Measurements from ENCODE around the gene SEZ6L. TPM values are rescaled to one million over a fixed set of nuclear protein-coding genes. Genes with fewer than 3 reads are reported as not detected.

Gene SEZ6L
- total RNA-seq, 1 donor from 2014 or later: 0.32 TPM

DNA sequence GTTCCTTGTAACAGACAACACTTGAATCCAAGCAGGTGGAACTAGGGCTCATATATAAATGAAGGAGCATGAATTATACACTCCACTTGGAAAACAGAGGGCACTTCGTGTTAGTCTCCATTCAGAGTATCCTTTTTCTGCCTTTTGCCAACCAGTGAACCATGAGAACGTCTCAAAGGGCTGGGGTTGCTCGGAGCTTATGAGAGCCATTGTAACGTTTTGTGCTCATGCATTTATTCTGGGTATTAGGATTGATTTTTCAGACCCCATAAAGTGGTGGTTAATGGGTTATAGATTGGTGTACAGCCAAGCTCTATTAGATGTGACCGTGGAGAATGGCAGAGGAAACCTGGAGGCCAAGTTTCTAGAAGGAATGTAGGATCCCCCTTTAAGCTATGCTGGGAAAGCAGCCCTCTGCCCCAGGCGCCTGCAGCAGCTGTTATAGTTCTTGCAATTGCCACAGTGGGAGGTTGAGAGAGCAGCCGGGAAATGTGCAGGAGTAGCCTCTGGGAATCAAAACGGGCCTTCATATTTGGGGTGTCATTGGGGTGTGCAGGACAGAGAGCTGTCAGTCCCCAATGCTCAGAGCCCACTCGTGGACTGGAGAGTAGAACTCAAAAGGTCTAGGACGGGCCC lies 205.2 kb downstream of the SEZ6L start:
- Histone ChIP-seq H3K27me3 (peaks cover 33% of the 10 kb centered on the region), H3K9me3 (no peaks in the 10 kb centered on the region), H3K4me1 (no peaks in the 10 kb centered on the region), H3K4me3 (no peak overlapping the region), H3K36me3 (no peaks in the 10 kb centered on the region), H3K27ac (no peak overlapping the region)
- ATAC-seq (no peak), DNase-seq (no peak)
- intact Hi-C loops (cut with DNase I): no loop called here
- TF ChIP-seq, protein P1, sequence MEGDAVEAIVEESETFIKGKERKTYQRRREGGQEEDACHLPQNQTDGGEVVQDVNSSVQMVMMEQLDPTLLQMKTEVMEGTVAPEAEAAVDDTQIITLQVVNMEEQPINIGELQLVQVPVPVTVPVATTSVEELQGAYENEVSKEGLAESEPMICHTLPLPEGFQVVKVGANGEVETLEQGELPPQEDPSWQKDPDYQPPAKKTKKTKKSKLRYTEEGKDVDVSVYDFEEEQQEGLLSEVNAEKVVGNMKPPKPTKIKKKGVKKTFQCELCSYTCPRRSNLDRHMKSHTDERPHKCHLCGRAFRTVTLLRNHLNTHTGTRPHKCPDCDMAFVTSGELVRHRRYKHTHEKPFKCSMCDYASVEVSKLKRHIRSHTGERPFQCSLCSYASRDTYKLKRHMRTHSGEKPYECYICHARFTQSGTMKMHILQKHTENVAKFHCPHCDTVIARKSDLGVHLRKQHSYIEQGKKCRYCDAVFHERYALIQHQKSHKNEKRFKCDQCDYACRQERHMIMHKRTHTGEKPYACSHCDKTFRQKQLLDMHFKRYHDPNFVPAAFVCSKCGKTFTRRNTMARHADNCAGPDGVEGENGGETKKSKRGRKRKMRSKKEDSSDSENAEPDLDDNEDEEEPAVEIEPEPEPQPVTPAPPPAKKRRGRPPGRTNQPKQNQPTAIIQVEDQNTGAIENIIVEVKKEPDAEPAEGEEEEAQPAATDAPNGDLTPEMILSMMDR (IDR thresholded peaks at IDR 0.05): no peak

DNA sequence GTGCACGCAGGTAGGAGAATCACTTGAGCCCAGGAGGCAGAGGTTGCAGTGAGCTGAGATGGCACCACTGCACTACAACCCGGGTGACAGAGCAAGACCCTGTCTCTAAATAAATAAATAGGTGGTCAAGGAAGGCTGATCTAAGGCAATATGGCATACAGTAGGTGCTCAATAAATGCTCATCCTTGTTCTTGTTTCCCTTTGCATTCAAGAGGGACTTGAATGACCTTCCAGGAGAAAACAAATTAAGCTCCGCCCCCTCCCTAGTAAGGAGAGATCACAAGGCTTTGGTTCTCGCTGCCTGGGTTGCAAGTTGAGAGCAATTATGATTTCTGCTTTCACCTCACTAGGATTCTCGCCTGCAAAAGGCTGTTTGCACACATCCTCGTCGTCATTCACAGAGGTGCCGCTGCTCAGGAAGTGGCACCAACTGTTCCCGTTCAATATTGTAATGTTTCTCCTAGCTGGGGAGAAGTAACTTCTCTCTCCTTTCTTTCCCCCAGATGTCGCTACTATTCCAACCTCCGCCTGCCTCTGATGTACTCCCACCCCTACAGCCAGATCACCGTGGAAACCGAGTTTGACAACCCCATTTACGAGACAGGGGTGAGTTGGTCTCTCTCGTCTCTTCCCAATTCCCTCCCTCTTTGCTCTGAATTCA lies 208.0 kb downstream of the SEZ6L start:
- ATAC-seq (no peak), DNase-seq (no peak)
- intact Hi-C loops (cut with DNase I): no loop called here
- TF ChIP-seq, protein P1 (IDR thresholded peaks at IDR 0.05): no peak
- no peaks in the 10 kb centered on the region for H3K9me3 ChIP-seq
- H3K36me3 ChIP-seq: no peaks in the 10 kb centered on the region
- H3K4me1 ChIP-seq: no peaks in the 10 kb centered on the region
- no peak overlapping the region for H3K4me3 ChIP-seq
- peaks cover 44% of the 10 kb centered on the region for H3K27me3 ChIP-seq
- H3K27ac ChIP-seq: no peak overlapping the region

DNA sequence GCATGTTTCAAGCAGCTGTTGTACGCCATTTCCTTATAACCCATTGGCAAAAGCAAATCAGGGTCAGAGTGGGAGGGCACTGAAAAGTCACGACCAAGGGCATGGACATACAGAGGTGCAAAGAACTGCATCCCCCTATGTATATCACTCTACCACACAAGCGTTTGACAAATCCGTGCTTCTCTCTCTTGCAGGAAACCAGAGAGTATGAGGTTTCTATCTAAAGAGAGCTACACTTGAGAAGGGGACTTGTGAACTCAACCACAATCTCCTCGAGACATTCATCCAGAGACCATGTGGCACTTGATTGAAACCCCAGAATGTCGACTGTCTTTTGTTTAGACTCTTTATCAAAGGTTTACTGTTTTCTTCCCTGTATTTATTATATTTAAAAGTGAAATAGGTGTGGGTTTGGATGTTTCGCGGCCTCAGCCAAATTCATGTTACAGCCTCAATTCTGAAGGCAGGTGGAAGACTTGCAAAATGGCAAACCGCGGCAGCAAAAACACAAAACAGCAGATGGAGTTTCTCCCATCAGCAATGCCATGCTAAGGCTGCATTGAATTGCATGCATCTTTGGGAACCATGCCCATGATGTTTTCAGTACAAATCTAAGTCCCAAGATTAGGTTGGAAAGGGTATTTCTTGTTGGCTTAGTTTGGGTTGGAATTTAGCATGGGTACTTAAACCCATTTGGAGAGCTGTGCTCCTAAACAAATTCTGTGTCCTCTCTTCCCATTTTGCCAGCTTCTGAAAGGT lies 211.0 kb downstream of the SEZ6L start:
- Histone ChIP-seq H3K4me1 (no peaks in the 10 kb centered on the region), H3K4me3 (no peak overlapping the region), H3K9me3 (no peaks in the 10 kb centered on the region), H3K36me3 (no peaks in the 10 kb centered on the region), H3K27ac (no peak overlapping the region), H3K27me3 (peaks cover 37% of the 10 kb centered on the region)
- DNase-seq: no peak
- TF ChIP-seq, protein P1 (IDR thresholded peaks at IDR 0.05): no peak
- intact Hi-C loops (cut with DNase I): no loop called here
- ATAC-seq: no peak

DNA sequence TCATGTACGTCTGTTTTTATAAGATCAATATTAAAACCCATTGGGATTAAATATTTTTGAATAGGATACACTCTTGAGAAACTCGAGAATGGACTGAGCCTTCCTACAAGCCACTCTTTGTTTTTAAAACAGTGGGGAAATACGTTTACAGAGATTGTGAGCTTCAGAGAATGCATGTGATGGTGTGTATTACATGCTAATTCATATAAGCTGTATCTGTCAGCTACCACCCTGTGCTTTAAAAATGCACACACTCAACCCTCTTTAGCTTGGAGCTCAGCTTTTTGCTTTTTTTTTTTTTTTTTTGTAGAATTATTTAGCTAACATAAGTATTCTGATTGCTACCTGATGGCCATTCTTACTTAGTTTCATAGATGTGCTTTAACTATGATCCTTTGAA lies 213.5 kb downstream of the SEZ6L start:
- intact Hi-C loops (cut with DNase I): no loop called here
- no peak for DNase-seq
- no peak overlapping the region for H3K27ac ChIP-seq
- no peaks in the 10 kb centered on the region for H3K4me1 ChIP-seq
- TF ChIP-seq, protein P1 (IDR thresholded peaks at IDR 0.05): no peak
- no peak for ATAC-seq
- no peak overlapping the region for H3K4me3 ChIP-seq
- peaks cover 20% of the 10 kb centered on the region for H3K27me3 ChIP-seq
- no peaks in the 10 kb centered on the region for H3K9me3 ChIP-seq
- H3K36me3 ChIP-seq: no peaks in the 10 kb centered on the region

DNA sequence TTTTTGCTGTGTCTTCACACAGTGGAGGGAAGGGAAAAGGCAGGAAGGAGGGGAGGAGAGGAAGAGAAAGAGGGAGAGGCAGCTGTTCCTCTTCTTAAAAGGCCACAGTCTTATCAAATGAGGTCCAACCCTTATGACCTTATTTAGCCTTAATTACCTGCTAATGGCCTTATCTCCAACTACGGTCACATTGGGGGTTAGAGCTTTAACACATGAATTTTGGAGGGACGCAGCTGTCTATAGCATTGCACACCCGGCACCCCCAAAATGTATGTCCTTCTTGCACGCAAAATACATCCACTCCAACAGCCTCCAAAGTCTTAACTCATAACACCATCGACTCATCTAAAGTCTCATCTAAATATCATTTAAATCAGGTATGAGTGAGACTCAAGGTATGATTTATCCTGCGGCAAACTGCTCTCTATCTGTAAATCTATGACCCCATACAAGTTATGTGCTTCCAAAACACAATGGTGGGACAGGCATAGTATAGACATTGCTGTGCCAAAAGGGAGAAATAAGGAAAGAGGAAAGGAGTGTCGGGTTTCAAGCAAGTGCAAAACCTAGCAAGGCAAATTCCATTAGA lies 214.8 kb downstream of the SEZ6L start:
- DNase-seq (no peak), ATAC-seq (no peak)
- TF ChIP-seq, protein P1 (IDR thresholded peaks at IDR 0.05): no peak
- intact Hi-C loops (cut with DNase I): no loop called here
- no peak overlapping the region for H3K27ac ChIP-seq
- H3K9me3 ChIP-seq: no peaks in the 10 kb centered on the region
- no peaks in the 10 kb centered on the region for H3K4me1 ChIP-seq
- no peak overlapping the region for H3K4me3 ChIP-seq
- H3K36me3 ChIP-seq: no peaks in the 10 kb centered on the region
- H3K27me3 ChIP-seq: peaks cover 16% of the 10 kb centered on the region

Data from upper lobe of right lung (tissue), 1 donor.